Left renal pelvis (tissue), 4 donors: ENCODE data around the gene CYTH1. TPM values are rescaled to one million over a fixed set of nuclear protein-coding genes. Genes with fewer than 3 reads are reported as not detected.

ENCODE experiments used
- DNase-seq, 4 donors: peaks; one replicate each; pipeline ENCODE4 v3.0.0-alpha.2; 2013; ENCODE audit warnings: low read depth in 4 of 4, low spot score in 3 of 4
- polyA plus RNA-seq, 4 donors: library from polyadenylated mRNA; unstranded; fragments of 120-200 nt; gene quantifications; one replicate each; pipeline ENCODE4 v1.2.1, GENCODE V29; 2013; ENCODE audit not compliant: insufficient read length in 4 of 4

Gene CYTH1, protein sequence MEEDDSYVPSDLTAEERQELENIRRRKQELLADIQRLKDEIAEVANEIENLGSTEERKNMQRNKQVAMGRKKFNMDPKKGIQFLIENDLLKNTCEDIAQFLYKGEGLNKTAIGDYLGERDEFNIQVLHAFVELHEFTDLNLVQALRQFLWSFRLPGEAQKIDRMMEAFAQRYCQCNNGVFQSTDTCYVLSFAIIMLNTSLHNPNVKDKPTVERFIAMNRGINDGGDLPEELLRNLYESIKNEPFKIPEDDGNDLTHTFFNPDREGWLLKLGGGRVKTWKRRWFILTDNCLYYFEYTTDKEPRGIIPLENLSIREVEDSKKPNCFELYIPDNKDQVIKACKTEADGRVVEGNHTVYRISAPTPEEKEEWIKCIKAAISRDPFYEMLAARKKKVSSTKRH
- 10 to 100 TPM; 20.4 to 25.6 (median 24.9) TPM for polyA plus RNA-seq

DNA sequence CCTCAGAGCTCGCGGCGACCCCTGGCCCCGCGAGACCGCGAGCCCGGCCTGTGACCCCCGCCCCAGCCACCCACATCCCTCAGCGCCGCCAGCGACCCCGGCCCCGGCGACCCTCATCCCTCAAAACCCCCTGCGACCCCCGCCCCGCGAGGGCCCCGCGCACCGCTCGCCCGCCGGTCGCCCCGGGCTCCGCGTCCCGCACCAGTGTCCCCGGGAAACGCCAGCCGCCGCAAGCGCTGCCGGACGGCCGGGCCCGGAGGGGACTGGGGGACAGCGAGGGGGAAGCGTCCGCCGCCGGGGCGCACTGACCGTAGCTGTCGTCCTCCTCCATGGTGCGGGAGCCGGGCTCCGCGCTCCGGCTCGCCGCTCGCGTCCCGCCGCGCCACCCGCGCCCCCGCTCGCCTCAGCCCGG lies at the start of gene CYTH1:
Gene CYTH1, minus strand, starts transcription at position 381 of the 412 bp plus-strand sequence. Its CDS starts 50 bp downstream, at position 331.
- DNase-seq: no peak

DNA sequence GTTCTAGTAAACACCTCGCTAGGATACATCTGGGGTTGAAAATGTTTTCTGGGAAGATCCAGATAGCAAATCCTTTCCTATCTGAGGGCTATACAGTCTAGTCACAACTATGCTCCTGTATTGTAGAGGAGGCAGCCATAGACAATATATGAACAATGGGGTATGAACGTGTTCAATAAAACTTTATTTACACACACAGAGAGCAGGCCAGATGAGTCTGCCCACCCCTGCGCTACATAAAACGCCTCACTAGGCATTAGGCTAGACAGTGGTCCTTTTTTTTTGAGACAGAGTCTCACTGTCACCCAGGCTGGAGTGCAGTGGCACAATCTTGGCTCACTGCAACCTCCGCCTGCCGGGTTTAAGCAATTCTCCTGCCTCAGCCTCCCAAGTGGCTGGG lies 47.4 kb upstream of the CYTH1 start:
- DNase-seq: no peak

DNA sequence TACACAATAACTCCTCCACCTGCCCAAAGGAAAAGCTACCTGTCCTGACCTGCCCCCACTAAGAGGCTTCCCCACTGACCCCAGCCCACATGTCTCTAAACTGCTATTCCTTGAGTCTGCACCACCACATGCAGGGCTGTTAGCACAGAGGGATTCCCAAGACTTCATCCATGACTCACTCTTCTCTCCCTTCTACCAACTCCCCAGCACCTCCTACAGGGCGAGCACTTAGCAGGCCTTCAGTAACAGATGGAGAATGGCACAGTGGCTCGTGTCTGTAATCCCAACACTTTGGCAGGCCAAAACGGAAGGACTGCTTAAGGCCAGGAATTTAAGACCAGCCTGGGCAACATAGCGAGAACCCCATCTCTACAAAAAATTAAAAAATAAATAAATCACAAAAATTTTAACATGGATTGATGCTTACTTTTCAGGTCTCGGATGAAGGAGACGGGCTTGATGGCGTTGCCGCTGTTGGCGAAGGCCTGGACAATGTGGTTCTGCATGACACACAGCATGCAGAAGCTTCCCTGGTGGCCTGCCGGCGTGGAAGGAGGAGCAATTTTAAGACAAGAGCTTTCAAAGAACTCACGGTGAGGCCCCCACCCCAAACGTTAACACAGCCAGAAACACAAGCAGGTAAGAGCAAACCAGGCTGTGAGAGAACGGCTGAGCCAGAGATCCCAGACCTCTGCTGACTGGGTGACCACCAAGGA lies 46.6 kb upstream of the CYTH1 start:
- no peak for DNase-seq

DNA sequence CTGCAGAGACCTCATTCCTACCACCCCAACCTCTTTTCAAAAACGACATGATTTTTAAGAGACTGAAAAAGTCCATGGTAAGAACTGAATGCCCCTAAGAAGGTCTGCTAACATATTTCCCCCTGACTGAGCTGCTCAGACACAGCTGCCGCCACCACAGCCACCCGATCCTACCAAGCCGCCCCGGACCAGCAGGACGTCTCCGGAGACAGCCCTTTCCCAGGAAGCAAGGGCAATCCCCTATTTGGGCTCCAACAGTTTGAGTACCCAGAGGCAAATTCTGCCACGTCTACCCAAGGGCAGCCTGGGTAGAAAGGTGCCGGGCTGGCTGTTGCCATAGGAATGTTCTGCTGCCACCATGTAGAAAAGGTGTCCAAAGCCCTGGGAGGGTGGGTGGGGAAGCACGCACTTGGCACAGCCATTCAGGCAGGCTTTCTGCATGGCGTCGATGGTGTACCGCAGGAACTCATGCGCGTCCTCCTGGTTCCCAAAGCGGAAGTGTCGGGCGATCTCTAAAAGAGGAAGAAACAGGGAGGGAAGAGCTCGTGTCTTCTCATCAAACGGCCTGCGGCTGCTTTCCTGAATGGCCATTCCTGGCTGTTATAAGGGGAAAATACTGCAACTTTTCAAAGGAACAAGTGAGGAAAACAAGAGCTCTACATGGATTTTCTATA lies 44.9 kb upstream of the CYTH1 start:
- DNase-seq: no peak

DNA sequence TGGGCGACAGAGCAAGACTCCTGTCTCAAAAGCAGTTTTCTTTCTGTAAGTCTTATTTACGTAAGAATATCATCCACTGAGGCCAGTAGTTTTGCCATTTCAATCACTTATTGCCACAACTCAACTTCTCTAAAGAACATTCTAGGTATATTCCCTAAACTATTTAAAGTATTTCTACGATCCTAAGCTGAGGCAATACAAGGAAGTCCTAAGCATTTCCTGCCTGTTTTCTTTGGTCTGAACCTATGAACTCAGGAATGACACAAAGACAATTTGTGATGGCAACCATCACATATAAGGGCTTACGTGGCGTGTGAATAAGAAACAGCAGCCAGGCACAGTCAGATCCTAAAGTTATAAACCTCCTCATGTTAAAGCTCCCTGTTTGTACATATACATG lies 44.3 kb upstream of the CYTH1 start:
- no peak for DNase-seq

DNA sequence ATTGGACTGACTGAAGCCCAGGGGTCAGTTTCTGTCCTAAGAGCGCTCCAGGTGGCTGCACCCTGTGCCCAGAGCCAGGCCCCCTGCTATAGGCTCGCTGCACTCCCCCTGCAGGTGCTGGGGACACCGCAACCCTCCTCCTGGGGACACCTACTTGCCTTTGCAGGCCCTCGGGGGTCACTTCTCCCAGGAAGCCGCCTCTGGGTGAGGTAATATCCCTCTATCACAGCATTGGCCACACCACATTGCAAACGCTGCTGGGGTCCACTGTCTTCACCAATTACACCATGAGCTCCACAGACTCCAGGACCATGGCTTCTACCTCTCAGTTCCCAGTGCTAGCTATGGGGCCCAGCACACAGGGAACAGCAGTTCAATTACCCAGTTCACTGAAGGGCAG lies 43.6 kb upstream of the CYTH1 start:
- DNase-seq: no peak

DNA sequence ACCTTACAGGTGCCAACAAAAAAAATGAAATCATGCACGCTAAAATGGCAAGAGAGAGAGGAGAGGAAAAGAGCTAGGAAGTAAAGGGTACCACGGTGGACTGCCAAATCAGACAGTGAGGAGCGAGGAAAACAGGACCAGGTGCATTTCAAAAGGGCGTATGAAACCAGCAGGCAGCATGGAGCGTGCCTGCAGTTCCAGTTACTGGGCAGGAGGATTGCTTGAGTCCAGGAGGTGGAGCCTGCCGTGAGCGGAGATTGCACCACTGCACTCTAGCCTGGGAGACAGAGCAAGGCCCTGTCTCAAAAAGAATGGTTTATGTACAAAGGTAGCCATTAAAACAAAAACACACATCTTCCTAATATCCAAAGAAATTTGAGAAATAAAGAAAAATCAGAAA lies 42.2 kb upstream of the CYTH1 start:
- DNase-seq: no peak

DNA sequence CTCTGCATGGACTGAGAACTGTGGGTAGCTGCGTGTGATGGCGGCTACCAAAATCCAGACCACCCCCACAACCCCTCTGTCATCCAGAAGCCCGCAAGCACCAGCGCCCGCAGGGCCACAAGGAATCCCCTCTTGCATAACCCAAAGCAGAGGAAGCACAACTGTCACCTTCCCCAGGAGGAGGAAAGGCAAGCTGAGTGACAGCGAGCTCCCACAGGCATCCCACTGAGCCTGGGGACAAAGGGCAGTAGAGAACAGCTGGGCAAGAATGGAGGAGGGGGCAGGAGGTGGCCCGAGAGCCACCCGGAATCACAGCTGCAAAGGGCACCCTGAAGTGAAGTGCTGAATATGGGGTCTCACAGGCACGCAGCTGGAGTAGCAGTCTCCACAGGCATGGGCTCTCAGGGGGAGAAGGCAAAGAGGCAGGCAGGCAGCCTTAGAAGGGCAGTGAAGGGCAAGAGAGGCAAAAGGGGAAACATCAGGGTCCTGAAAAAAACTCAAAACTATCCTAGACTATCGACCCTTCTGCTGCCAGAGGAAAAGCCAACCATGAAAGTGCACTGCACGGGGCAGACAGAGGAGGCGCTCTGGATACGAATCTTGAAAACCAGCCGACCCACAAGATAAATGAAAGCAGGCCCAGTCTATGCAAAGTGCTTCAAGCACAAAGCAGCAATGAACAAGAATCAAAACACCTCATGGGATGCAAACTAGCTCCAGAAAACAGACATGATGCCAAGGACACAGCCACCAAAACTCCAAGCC lies 41.4 kb upstream of the CYTH1 start:
- no peak for DNase-seq

DNA sequence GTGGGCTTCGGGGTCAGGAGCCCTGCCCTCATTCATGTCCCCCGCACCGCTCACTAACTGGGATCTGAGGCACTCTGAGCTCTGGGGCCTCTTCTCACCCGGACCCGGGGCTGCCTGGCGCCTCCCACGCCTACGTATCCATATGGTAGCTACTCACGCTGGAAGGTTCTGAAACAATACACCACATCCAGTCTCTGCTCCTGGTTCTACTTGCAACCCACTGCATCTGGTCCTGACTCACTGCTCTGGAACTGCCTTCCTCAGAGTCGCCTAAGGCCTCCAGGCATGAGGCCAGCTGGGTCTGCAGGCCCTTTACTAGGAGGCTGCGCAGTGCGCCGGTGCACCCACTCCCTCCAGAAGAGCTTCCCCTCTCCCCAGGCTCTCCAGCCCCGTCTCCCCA lies 40.5 kb upstream of the CYTH1 start:
- DNase-seq: no peak

DNA sequence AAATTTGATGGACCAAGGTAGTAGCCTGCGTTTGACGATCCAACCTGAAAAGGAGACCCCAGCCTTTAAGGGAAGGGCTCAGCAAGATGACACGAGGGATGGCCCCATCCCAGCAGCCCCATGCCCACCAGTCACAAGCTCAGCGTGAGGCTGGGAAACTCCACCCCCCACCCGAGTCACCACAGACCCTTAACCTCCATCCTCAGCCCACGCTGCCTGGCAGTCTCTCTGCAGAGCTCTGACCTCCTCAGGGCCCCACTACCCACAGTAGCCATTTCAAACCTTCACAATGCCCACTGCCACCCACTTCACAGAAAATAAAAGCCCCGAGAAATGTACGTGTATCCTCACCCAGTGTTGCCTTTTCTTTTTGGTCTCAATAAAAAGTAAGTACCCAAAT lies 39.9 kb upstream of the CYTH1 start:
- no peak for DNase-seq

DNA sequence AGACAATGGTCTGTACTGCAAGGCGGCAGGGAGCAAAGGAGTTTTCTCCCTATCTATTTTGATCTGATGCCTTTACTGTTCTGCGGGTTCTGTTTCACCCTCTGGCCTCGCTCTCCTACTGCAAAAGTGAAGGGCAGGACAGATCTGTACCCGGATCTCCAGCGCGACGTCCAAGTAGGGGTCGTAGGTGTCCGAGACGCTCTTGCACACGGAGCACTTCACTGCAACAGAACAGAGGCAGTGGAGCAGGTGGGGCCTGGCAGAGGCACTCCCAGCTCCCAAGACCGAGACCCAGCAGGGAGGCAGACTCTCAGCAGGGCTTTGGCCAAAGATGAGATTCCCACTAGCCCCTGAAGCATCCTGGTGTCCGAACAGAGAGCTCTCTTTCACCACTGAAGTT lies 38.8 kb upstream of the CYTH1 start:
- DNase-seq: no peak

DNA sequence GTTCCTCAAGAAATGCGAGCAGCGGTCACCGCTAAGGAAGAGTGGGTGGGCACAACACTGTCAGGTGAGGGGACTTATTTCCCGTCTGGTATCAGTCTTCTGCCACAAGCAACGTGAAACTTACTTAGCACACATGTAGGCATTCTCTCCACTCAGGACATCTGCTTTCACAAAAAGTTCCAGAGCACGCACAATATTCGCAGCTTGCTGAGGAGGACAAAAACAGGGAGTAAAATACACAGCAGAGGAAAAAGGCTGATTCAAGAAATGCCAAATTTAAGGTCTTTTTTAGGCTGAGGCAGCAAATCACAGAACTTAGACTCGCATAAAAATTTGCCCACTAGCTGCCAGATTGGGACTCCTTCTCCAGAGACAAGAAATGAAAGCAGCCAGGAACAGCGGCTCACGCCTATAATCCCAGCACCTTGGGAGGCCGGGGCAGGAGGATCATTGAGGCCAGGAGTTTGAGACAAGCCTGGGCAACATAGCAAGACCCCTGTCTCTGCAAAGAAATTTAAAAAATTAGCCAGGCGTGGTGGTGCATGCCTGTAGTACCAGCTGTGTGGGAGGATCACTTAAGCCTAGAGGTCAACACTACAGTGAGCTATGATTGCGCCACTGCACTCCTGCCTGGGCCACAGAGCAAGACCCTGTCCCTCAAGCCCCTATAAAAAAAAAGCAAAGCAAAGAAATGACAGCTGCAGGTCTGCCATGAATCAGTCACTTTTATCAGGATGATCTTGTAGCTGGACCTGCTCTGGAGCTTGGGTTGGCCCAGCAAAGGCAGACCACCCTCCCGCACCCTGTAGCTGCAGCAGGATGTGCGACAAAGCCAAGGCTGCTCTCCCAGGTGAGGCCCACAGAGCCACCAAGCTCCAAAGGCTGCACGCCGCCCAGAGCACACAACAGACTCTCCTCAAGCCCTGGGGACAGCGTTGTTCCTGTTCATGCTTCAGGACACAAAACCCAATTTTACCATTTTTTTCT lies 38.0 kb upstream of the CYTH1 start:
- DNase-seq: no peak

DNA sequence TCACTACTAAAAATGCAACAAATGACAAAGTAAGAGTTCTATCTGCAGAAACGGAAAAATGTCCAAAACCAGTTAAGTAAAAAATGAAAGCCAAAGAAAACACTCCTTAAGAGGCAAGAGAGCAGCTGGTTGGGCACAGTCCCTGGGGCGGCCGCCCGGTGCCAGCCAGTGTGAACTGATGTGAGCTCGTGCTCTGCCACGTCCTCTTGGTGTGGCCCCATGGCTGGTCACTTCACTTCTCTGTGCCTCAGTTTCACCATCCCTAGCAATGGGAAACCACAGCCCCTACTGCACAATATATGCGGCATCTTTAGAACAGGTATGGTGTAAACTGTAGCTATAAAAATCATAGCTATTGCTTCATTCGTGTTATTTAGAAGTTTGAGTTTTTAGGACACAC lies 37.3 kb upstream of the CYTH1 start:
- DNase-seq: no peak

DNA sequence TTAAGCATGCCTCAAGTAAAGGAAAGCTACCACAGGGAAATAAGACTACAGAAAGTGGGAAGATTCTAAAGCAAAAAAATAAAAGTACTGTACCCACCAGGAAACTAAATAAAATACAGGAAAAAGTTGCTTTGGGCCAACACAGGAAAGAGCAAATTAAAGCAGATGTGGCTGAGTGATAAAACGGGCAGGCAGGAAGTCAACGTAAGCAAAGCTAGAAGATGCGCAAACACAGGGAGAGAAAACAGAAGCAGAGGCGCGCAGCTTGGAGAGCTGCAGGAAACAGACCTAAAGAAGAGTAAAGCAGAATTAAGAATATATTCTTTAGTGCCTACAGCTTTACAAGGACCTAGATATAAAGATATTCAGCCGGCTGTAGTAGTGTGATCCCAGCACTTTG lies 36.9 kb upstream of the CYTH1 start:
- no peak for DNase-seq

DNA sequence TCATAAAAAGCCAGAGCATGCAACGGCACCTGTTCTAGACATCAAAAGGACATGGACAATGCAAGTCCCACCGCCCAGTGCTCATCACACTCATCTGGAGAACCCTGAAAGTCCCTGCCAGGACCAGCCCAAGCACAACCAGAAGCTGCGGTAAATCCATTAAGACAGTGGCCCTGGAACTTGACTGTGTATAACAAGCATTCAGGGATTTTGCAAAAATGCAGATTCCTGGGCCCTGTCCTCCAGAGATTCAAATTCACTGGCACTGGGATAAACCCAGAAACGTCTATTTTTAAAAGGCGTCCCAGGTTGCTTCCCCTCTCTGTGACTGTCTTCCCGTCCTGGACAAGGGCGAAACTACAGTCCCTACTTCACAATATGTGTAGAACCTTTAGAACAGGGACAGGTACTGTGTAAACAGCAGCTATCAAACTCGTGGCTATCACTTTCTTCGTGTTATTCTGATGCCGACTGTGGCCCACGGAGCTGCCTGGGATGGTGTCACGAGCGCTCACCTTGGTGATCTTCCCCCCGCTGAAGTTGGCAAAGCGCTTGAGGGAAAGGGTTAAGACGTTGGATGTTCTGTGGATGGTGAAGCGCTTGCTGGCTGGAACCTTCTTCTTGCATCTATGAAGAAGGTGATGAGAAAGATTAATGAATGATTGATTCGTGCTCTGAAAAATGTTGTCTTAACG lies 36.2 kb upstream of the CYTH1 start:
- DNase-seq: no peak

DNA sequence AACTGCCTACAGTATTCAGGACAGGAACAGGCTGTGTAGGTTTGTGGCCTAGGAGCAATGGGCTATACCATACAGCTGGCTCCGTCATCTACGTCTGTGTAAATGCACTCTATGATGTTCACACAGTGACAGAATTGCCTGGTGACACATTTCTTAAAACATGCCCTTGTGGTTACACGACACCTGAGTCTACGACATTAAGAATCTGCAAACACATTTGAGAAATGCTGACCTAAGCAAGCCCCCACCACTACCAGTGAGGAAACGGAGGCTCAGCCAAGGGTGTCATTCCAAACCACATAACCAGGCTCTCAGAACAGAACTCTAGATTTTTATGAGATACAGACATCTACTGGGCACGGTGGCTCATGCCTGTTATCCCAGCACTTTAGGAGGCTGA lies 35.0 kb upstream of the CYTH1 start:
- no peak for DNase-seq

DNA sequence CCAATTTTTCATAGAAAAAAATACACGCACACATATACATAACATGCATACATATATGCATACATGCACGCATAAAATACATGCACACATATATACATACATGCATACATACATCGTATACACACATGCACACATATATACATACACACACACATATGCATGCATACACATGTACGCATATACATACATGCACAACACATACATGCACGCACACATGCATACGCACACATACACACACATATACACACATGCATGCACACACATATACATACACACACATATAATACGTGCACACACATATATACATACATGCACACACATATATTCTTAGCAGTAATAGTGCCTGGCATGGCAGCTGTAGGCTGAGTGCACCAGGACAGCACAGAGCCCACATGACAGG lies 33.6 kb upstream of the CYTH1 start:
- DNase-seq: no peak

DNA sequence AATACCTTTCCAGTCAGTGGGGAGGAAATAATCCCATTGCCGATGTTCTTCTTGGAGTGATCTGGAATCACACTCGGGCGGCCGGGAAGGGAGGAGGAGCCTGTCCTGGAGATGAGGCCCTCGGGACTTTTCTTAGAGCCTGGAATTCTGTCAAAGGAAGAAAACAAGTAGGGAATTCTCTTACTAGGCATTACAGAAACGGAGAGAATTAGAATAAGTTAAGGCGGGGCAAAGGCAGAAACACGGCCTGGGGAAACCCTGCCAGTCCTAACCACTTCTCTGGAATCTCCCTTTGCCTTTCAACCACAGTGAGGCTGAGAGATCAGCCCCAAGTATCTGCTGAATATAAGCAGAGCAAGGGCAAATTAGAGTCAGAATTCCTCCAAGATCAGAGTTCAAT lies 30.8 kb upstream of the CYTH1 start:
- no peak for DNase-seq

DNA sequence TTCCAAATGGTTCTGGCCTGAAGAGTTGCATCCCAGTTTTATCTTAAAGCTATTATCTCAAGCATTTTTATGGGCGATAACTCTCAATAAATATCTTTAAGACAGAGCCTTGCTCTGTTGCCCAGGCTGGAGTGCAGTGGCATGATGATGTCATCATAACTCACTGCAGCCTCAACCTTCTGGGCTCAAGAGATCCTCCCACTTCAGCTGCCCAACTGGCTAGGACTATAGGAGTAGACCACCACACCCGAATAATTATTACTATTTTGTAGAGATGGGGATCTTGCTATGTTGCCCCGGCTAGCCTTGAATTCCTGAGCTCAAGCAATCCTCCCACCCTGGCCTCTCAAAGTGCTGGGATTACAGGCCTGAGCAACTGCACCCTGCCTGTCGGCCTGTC lies 26.1 kb upstream of the CYTH1 start:
- DNase-seq: no peak
